Measurements from ENCODE around the gene AMBRA1. TPM values are rescaled to one million over a fixed set of nuclear protein-coding genes. Genes with fewer than 3 reads are reported as not detected.

AMBRA1 gene
- total and polyA plus RNA-seq, 2 of the 8 experiments (the other 6 are each of a cell fraction or from before 2014, with no cell fraction given) = 14.2 to 37.4 TPM

DNA sequence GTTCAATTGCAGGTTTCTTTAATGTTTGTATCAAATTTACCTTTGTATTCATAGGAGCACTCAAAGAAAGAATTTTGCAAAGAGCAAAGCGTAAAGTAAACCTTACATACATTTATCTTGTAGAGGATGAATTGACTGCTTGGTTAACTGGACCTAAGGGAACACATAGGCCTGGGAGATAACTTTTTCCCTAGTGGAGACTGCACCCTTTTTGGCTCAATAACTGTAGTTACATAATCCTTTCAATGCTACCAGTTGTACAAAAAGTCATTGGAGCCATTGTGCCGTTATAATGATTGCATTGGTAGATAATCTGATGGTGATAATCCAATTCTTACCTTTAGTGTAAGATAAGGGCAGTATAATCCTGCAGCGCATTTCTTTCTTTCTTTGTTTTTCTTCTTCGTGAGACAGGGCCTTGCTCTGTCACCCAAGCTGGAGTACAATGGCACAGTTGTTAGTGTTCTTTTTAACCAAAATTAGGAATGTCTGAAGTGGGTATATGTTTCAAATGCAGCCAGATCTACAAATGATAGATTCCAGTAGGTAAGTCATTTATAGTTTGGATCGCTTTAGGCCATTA lies 41.8 kb upstream of the AMBRA1 start:
- no peak overlapping the region for H3K23ac ChIP-seq (ENCODE audit: insufficient read length)
- H3K27ac ChIP-seq (ENCODE audit: low read depth, low read length) = no peak overlapping the region
- H4K91ac ChIP-seq (replicated peaks; ENCODE audit: insufficient read length, low read length) = no peak overlapping the region
- H3K4ac ChIP-seq (replicated peaks; ENCODE audit: insufficient read length, low read depth, low read length) = no peak overlapping the region
- H3K4me1 ChIP-seq (replicated peaks in 1 of 4; ENCODE audit: control insufficient read depth in 3 of 4, insufficient read depth in 4 of 4, low read length in 3 of 4) = no peaks in the 10 kb centered on the region
- H3K56ac ChIP-seq (replicated peaks; ENCODE audit: insufficient read length, low read depth, low read length) = no peak overlapping the region
- no peaks in the 10 kb centered on the region; a peak in 1 of 4 replicates for H3K79me2 ChIP-seq (ENCODE audit: control insufficient read depth in 1 of 2, insufficient read depth in 2 of 2, low read length in 2 of 2)
- no peak overlapping the region for H2BK20ac ChIP-seq (ENCODE audit: low read length)
- H4K8ac ChIP-seq (ENCODE audit: extremely low read depth, insufficient read depth, low read length) = no peak overlapping the region
- DNase-seq (ENCODE audit: low read depth in 1 of 2, low spot score in 2 of 2) = no peak
- H3K18ac ChIP-seq (ENCODE audit: extremely low read depth, low read length) = no peak overlapping the region
- peaks cover 0 to 2% of the 10 kb centered on the region in 2 experiments for H4K20me1 ChIP-seq (replicated peaks in 1 of 2; ENCODE audit: control insufficient read depth in 1 of 2, insufficient read depth in 2 of 2, low read length in 2 of 2)
- no peaks in the 10 kb centered on the region for H3K27me3 ChIP-seq (replicated peaks in 1 of 4; ENCODE audit: control insufficient read depth in 3 of 4, extremely low read depth in 1 of 4, insufficient read depth in 3 of 4, low read length in 3 of 4)
- no peak for FAIRE-seq
- 84% methylated on average over 5 of the region's 5 CpGs; no CpG with 5 or more reads in 1 of the 2 experiments for WGBS, 2 experiments (ENCODE audit: extremely low coverage in 1 of 2, insufficient coverage in 1 of 2, insufficient read length in 1 of 2, insufficient replicate concordance in 2 of 2, low coverage in 1 of 2, low lambda C conversion rate in 2 of 2, missing lambda C conversion rate in 1 of 2)
- H3K4me3 ChIP-seq (ENCODE audit: extremely low read depth in 1 of 4, insufficient read depth in 2 of 4, low read depth in 3 of 4, low read length in 4 of 4) = no peak overlapping the region
- no peaks in the 10 kb centered on the region for H3K79me1 ChIP-seq (ENCODE audit: low read depth, low read length)
- H2AK5ac ChIP-seq (ENCODE audit: low read depth, low read length) = no peak overlapping the region
- no peak overlapping the region for H2BK120ac ChIP-seq (replicated peaks; ENCODE audit: low read depth, low read length)
- peaks cover 0 to 8% (median 3%) of the 10 kb centered on the region in 4 experiments; a peak in 3 of 8 replicates for H3K36me3 ChIP-seq (ENCODE audit: control insufficient read depth in 2 of 4, insufficient read depth in 4 of 4, low read length in 3 of 4)
- ChIA-PET CTCF (ENCODE audit: partially characterized antibody) (no interaction called here), POLR2A (ENCODE audit: partially characterized antibody) (no interaction called here)
- no peak overlapping the region for H3K14ac ChIP-seq (ENCODE audit: insufficient read length)
- no peak overlapping the region for H2BK12ac ChIP-seq (ENCODE audit: low read depth, low read length)
- no peak overlapping the region for H4K5ac ChIP-seq (ENCODE audit: insufficient read length, low read depth, low read length)
- H3K9me3 ChIP-seq (ENCODE audit: insufficient read depth in 2 of 2, low read depth in 1 of 2, low read length in 1 of 2) = no peaks in the 10 kb centered on the region
- no peak overlapping the region for H2BK5ac ChIP-seq (ENCODE audit: low read depth, low read length)
- no peak overlapping the region for H2AFZ ChIP-seq (ENCODE audit: low read length)
- no peak overlapping the region for H3K4me2 ChIP-seq (ENCODE audit: insufficient read depth in 1 of 2, low read depth in 2 of 2, low read length in 2 of 2)
- H2BK15ac ChIP-seq (ENCODE audit: low read length) = no peak overlapping the region
- no peaks in the 10 kb centered on the region for H3K23me2 ChIP-seq (ENCODE audit: low read depth, low read length)
- no peak overlapping the region for H3K9ac ChIP-seq (replicated peaks in 1 of 4; ENCODE audit: extremely low read depth in 1 of 4, low read depth in 3 of 4, low read length in 3 of 4)
- TF ChIP-seq EZH2 (IDR thresholded peaks at IDR 0.05; ENCODE audit: low read depth, low read length, severe bottlenecking) (no peak), TCF12 (IDR thresholded peaks at IDR 0.05; ENCODE audit: low read depth, low read length) (no peak), JUND (IDR thresholded peaks at IDR 0.05; ENCODE audit: low read length) (no peak), GTF2F1 (IDR thresholded peaks at IDR 0.05; ENCODE audit: borderline replicate concordance, low read depth, low read length) (no peak), POLR2AphosphoS5 (IDR thresholded peaks at IDR 0.05; ENCODE audit: low read depth, low read length) (no peak), BRCA1 (IDR thresholded peaks at IDR 0.05; ENCODE audit: low read depth, low read length) (no peak), SIRT6 (IDR thresholded peaks at IDR 0.05; ENCODE audit: low read length) (no peak), RXRA (IDR thresholded peaks at IDR 0.05; ENCODE audit: insufficient read depth, low read depth, low read length) (no peak), EGR1 (IDR thresholded peaks at IDR 0.05; ENCODE audit: borderline replicate concordance, low read depth, low read length) (no peak), CTBP2 (IDR thresholded peaks at IDR 0.05; ENCODE audit: borderline replicate concordance, insufficient read depth, insufficient read length, low read length) (no peak), ASH2L (IDR thresholded peaks at IDR 0.05; ENCODE audit: low read length) (no peak), KDM5A (IDR thresholded peaks at IDR 0.05; ENCODE audit: low read length) (no peak)
- TF ChIP-seq, protein P1, sequence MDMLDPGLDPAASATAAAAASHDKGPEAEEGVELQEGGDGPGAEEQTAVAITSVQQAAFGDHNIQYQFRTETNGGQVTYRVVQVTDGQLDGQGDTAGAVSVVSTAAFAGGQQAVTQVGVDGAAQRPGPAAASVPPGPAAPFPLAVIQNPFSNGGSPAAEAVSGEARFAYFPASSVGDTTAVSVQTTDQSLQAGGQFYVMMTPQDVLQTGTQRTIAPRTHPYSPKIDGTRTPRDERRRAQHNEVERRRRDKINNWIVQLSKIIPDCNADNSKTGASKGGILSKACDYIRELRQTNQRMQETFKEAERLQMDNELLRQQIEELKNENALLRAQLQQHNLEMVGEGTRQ (IDR thresholded peaks at IDR 0.05; ENCODE audit: low read length) = no peak

Measured in H1 (cell line).